ENCODE measurements around the gene TEX19. TPM values are rescaled to one million over a fixed set of nuclear protein-coding genes. Genes with fewer than 3 reads are reported as not detected.

TEX19 gene
- total RNA-seq, 4 donors from 2014 or later: not detected

DNA sequence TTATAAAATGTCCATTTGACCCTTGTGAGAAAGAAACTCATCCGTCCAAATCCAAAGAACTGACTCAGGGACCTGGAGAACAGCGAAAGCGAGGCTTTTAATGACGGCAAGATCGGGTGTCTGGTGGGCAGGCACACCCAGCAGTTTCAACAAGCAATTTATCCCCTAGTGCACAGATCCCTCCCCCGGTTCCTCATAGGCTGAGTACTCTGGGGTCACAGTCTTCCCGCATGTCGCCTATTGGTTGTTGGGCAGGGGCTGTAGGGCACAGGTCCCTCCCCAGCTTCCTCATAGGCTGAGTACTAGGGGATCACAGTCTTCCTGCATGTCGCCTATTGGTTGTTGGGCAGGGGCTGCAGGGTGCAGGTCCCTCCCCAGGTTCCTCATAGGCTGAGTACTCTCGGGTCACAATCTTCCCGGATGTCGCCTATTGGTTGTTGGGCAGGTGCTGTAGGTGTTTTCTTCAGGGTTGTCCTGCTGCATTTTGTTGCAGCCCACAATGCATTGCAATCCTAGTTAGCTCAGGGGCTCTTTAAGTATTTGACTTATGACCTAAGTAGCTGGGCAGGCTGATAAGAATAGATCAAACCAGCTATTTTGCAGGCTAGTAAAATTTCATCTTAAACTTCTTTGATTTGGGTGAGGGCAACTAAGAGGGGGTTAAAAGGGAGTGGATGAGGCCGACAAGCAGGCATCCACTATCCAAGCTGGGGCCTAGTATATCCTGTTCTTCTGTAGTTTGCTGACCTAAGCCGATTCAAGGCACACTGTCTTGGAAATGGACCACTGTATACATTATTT, 8.9 kb downstream of the TEX19 start:
- Histone ChIP-seq H3K4me3 (no peak overlapping the region), H3K36me3 (no peaks in the 10 kb centered on the region), H3K9me3 (no peaks in the 10 kb centered on the region), H3K27me3 (peaks cover 45% of the 10 kb centered on the region), H3K27ac (no peak overlapping the region), H3K4me1 (peaks cover 20% of the 10 kb centered on the region)
- DNase-seq (ENCODE audit: low spot score in 2 of 2): no peak
- WGBS: 91% methylated on average over 14 of the region's 14 CpGs
- TF ChIP-seq POLR2AphosphoS5 (IDR thresholded peaks at IDR 0.05): no peak
- no peak for TF ChIP-seq POLR2A (IDR thresholded peaks at IDR 0.05)
- no peak for TF ChIP-seq EP300 (IDR thresholded peaks at IDR 0.05)
- TF ChIP-seq, protein P1, sequence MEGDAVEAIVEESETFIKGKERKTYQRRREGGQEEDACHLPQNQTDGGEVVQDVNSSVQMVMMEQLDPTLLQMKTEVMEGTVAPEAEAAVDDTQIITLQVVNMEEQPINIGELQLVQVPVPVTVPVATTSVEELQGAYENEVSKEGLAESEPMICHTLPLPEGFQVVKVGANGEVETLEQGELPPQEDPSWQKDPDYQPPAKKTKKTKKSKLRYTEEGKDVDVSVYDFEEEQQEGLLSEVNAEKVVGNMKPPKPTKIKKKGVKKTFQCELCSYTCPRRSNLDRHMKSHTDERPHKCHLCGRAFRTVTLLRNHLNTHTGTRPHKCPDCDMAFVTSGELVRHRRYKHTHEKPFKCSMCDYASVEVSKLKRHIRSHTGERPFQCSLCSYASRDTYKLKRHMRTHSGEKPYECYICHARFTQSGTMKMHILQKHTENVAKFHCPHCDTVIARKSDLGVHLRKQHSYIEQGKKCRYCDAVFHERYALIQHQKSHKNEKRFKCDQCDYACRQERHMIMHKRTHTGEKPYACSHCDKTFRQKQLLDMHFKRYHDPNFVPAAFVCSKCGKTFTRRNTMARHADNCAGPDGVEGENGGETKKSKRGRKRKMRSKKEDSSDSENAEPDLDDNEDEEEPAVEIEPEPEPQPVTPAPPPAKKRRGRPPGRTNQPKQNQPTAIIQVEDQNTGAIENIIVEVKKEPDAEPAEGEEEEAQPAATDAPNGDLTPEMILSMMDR (IDR thresholded peaks at IDR 0.05): no peak

DNA sequence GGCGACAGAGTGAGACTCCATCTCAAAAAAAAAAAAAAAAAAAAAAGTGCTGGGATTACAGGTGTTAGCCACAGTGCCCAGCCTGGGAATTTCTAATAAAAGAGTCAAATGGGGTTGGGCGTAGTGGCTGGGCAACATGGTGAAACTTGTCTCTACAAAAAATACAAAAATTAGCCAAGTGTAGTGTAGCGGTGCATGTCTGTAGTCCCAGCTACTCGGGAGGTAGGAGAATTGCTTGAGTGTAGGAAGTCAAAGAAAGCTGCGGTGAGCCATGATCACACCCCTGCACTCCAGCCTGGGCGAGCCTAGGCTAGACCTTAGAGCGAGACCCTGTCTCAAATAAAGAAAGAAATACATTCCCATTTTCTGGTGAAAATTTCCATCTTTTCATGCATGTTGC, 10.2 kb downstream of the TEX19 start:
- TF ChIP-seq POLR2AphosphoS5 (IDR thresholded peaks at IDR 0.05) (no peak), POLR2A (IDR thresholded peaks at IDR 0.05) (no peak), EP300 (IDR thresholded peaks at IDR 0.05) (no peak)
- TF ChIP-seq, protein P1 (IDR thresholded peaks at IDR 0.05): no peak
- Histone ChIP-seq H3K36me3 (no peaks in the 10 kb centered on the region), H3K4me3 (no peak overlapping the region), H3K27me3 (peaks cover 55% of the 10 kb centered on the region), H3K9me3 (no peaks in the 10 kb centered on the region), H3K27ac (no peak overlapping the region), H3K4me1 (peaks cover 20% of the 10 kb centered on the region)
- DNase-seq (ENCODE audit: low spot score in 2 of 2): no peak
- 74% methylated on average over 7 of the region's 7 CpGs for WGBS

DNA sequence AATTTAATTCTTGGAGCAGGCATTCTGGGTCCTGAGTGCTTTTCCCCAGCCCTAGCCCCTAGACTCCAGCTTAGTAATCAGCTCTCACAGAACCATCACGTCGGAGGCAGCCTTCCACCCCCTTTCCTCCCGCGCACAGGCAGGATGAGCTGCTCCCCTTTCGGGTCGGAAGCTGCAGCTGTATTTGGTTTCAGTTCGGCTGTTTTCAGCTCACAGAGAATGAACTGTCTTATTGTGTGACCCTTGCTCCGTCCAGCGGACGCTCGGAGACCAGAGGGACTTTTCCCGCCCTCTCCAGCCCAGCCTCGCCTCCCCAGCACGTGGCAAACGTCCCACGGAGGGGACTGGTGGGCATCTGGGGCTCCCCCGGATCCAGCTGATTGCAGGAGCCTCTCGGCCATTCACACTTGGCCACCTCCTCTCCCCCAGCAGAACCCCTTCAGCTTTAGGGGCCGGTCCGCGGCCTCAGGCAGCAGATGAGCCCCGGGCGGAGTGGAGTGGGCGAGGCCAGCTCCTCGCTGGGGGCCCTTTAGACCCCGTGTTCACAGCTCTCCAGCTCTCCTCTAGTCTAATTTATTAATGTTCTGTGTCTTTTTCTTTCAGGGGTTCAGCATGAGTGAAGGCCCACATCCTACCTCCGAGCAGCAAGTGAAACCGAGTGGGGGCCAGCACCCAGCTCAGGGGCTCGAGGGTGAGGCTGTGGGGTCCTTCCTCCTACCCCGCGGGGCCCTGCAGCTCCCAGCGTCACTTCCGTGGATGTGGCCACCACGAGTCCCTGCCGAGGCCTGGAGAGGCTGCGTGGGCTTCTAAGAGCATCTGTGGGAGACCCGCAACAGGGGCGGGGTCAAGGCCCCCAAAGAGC, 11.7 kb downstream of the TEX19 start:
- TF ChIP-seq POLR2AphosphoS5 (IDR thresholded peaks at IDR 0.05) (no peak), EP300 (IDR thresholded peaks at IDR 0.05) (no peak), POLR2A (IDR thresholded peaks at IDR 0.05) (no peak)
- TF ChIP-seq, protein P1 (IDR thresholded peaks at IDR 0.05): no peak
- DNase-seq (ENCODE audit: low spot score in 2 of 2): no peak
- Histone ChIP-seq H3K9me3 (no peaks in the 10 kb centered on the region), H3K36me3 (no peaks in the 10 kb centered on the region), H3K4me1 (peaks cover 23% of the 10 kb centered on the region), H3K27me3 (peaks cover 70% of the 10 kb centered on the region), H3K4me3 (peak overlapping the region; percentile 42), H3K27ac (no peak overlapping the region)
- WGBS: 28% methylated on average over 23 of the region's 38 CpGs

DNA sequence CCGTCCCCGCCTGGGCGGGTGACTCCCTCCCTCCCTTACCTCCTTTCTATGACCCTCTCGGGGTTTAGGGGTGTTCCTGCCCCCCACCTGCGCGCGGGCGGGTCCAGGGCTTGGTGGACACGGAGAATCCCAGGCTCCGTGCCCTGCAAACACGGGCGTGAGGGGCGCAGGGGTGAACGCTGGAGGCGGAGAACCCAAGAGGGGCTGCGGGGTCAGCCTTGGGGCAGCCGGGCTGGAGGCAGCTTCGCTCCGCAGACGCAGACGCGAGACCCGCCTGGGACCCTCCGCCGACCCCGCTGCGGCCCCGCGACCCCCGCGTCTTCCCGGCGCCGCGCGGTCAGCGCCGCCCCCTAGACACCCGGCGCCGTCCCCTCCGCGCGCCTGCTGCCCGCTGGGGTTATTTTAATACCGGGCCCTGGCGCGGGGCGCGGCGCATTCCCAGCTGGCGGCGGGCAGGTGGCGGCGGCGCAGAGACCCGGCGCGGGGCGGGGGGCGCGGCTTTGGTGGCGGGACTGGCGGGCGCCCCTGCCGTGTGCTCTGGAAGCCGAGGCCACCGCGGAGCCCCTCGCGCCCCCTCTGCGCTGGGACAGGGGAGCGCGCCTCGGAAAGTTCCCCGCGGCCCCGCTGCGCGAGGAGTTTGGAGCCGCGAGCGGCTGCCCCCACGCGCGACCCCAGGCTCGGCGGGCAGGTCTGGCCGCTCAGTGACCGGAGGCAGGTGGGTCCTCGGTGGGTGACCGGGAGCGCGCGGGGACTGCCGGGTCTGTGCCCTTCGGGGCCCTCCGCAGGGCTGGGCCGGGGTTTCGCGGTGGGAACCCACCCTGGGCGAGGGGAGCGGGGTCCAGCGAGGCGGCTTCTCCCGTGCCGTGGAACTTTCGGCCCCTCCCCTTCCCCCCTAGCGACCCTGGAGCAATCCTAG, 12.5 kb downstream of the TEX19 start, which contains the start of gene UTS2R:
Gene UTS2R (plus strand): TSS at position 433 of the 916 bp plus-strand sequence. CDS start 2,560 bp downstream, outside the sequence.
- no peak within 1 kb of the TSS for H3K27ac ChIP-seq
- WGBS: 4% methylated on average over 14 of the region's 109 CpGs
- TF ChIP-seq EP300 (IDR thresholded peaks at IDR 0.05) (no peak), POLR2A (IDR thresholded peaks at IDR 0.05) (no peak), POLR2AphosphoS5 (IDR thresholded peaks at IDR 0.05) (no peak)
- TF ChIP-seq, protein P1 (IDR thresholded peaks at IDR 0.05): no peak

More for the DNA sequence above, 12.5 kb downstream of the TEX19 start, which contains the start of gene UTS2R:
- no peaks in the 10 kb centered on the region for H3K36me3 ChIP-seq
- DNase-seq (ENCODE audit: low spot score in 2 of 2): no peak
- peaks cover 23% of the 10 kb centered on the region for H3K4me1 ChIP-seq
- peaks cover 73% of the 10 kb centered on the region for H3K27me3 ChIP-seq
- no peaks in the 10 kb centered on the region for H3K9me3 ChIP-seq
- peak within 1 kb of the TSS; percentile 42 for H3K4me3 ChIP-seq
